WERI-Rb-1 (cell line): Measurements from ENCODE around the gene PLXNA2.

ENCODE experiments used
- DNase-seq: peaks from one replicate; pipeline ENCODE4 v3.0.0-alpha.2; 2020
- H3K27ac ChIP-seq: fragments of 250-450 bp; sonication (Bioruptor Pico); 2 replicates; pipeline ENCODE4 v1.5.1; 2020; ENCODE audit warnings: mild to moderate bottlenecking, moderate library complexity
- H3K27me3 ChIP-seq: fragments of 250-450 bp; sonication (Bioruptor Pico); 2 replicates; pipeline ENCODE4 v1.5.1; 2021; ENCODE audit warnings: mild to moderate bottlenecking, low read depth, moderate library complexity; ENCODE audit not compliant: insufficient read depth, severe bottlenecking
- H3K36me3 ChIP-seq: fragments of 250-450 bp; sonication (Bioruptor Pico); 2 replicates; pipeline ENCODE4 v1.5.1; 2020; ENCODE audit warnings: mild to moderate bottlenecking, moderate library complexity
- H3K4me3 ChIP-seq: 2 replicates; pipeline ENCODE4 v1.5.1; 2011; ENCODE audit warnings: low read depth, mild to moderate bottlenecking, control low read depth, low read length
- H3K9me3 ChIP-seq: fragments of 250-450 bp; sonication (Bioruptor Pico); 2 replicates; pipeline ENCODE4 v1.5.1; 2021; ENCODE audit warnings: mild to moderate bottlenecking, moderate library complexity; ENCODE audit not compliant: severe bottlenecking
- CTCF ChIP-seq: IDR thresholded peaks from 2 replicates; pipeline ENCODE4 v1.5.1; 2011; ENCODE audit warnings: low read depth, mild to moderate bottlenecking, control low read depth, inconsistent platforms, low read length

The PLXNA2 gene

DNA sequence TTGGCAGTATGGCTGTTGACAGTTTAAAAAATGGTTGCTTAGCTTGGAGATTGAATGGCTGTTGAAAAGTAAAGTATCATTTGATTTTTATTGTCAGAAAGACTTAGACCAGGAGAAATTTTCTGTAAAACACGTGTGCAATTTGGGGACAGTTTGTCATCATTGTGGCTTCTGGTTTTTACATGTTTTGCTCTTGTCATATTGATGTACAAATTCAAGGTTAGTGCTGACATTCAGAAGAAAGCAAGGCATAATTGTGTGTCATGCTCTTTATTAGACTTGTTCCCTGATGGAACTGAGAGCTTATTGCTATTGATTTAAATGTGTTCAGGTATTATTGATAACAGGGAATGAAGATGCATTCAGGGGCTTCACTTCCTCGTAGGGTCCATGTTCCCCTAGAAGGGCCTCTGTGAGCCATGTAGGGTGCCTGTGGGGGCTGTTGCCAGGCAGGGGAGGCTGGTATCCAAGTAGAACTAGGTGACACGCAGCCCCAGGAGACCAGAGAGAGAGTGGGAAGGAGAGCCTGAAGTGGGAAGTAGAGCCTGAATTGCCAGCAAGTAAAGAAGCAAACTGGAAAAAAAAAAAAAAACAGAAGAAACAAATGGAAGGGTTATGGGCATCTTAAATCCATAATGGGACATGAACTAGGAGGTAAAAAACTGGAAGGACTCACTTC is 32.7 kb upstream of the PLXNA2 start:
- Histone ChIP-seq H3K36me3 (no peaks in the 10 kb centered on the region), H3K4me3 (no peak overlapping the region), H3K27me3 (no peaks in the 10 kb centered on the region), H3K27ac (no peak overlapping the region), H3K9me3 (no peaks in the 10 kb centered on the region)
- DNase-seq = no peak
- no peak for TF ChIP-seq CTCF

GRCh38 chr1:208275083-208275482 is 30.9 kb upstream of the PLXNA2 start:
- no peak for TF ChIP-seq CTCF
- Histone ChIP-seq H3K27me3 (no peaks in the 10 kb centered on the region), H3K4me3 (no peak overlapping the region)

DNA sequence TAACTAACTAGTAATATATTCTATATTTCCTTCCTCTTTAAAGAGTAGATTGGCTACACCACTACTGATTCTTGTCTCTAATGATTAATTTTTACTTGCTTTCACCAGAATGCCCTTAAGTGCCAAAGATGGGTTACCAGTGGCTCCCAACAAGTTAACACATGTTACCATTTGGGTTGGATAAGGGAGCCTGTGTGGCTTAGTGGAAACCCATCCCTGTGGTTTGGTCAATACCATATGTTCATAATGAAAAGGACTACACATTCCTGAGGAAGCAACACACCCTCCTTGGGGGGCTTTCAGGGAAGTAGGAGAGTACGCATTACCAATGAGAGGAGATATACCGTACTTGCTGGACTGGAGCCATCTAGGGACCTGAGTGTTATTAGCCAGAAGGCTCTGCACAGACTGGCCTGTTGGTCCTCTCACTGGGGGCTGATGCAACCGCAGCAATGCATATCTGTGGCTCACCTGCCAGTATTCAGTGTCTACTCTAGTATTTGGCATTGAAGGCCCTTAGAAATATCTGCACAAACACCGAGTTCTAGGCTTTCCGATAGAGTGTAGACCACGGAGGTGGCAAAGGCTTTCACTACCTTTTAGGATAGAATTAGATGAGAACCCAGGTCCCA is 29.3 kb upstream of the PLXNA2 start:
- no peak for DNase-seq
- H3K27me3 ChIP-seq = no peaks in the 10 kb centered on the region
- H3K36me3 ChIP-seq = no peaks in the 10 kb centered on the region
- H3K9me3 ChIP-seq = no peaks in the 10 kb centered on the region
- H3K27ac ChIP-seq = no peak overlapping the region
- TF ChIP-seq CTCF = no peak
- H3K4me3 ChIP-seq = no peak overlapping the region

More at GRCh38 chr1:208275083-208275482, 30.9 kb upstream of the PLXNA2 start:
- Histone ChIP-seq H3K27ac (no peak overlapping the region), H3K36me3 (no peaks in the 10 kb centered on the region), H3K9me3 (no peaks in the 10 kb centered on the region)
- DNase-seq = no peak

- no peaks in the 10 kb centered on the region for H3K36me3 ChIP-seq
- H3K27me3 ChIP-seq = no peaks in the 10 kb centered on the region
- no peak overlapping the region for H3K4me3 ChIP-seq
- TF ChIP-seq CTCF = no peak
- no peaks in the 10 kb centered on the region for H3K9me3 ChIP-seq
- no peak overlapping the region for H3K27ac ChIP-seq
- peak; percentile 82 for DNase-seq
Measured at GRCh38 chr1:208272713-208273112, 28.5 kb upstream of the PLXNA2 start.

DNA sequence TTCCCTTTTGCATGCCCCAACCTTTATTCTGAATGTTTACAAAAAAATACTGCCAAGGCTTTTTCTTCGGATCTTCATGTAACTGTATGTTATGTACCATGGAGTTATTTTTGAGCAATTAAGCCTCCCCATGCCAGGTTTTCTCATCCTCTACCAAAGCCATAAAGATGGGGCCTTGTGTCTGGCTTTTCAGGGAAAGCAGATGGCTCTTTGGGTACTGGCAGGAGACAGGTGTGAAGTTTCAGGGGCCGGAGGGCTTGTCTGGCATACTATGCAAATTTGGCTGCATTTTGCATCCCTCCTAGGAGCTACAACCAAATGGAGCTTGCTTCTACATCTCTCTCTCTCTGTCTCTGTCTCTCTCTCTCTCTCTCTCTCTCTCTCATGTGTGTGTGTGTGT is 28.1 kb upstream of the PLXNA2 start:
- no peaks in the 10 kb centered on the region for H3K9me3 ChIP-seq
- no peak overlapping the region for H3K27ac ChIP-seq
- DNase-seq = no peak
- H3K27me3 ChIP-seq = no peaks in the 10 kb centered on the region
- no peaks in the 10 kb centered on the region for H3K36me3 ChIP-seq
- TF ChIP-seq CTCF = no peak
- no peak overlapping the region for H3K4me3 ChIP-seq
